Glomerular visceral epithelial cell (primary cell): Measurements from ENCODE around the gene TMEM169.
"Not testable (repeated sequence)": the region's sequence is repeated elsewhere in the genome, so short reads cannot be mapped to it uniquely, and the experiment has no call there.

Experiments used
- DNase-seq: peaks from one replicate; pipeline ENCODE4 v3.0.0-alpha.2; 2016; ENCODE audit errors: extremely low spot score

The TMEM169 gene

GRCh38 chr2:216131175-216131926, 49.6 kb downstream of the TMEM169 start:
- no peak for DNase-seq

GRCh38 chr2:216132585-216132984, 50.9 kb downstream of the TMEM169 start:
- DNase-seq, result no peak

DNA sequence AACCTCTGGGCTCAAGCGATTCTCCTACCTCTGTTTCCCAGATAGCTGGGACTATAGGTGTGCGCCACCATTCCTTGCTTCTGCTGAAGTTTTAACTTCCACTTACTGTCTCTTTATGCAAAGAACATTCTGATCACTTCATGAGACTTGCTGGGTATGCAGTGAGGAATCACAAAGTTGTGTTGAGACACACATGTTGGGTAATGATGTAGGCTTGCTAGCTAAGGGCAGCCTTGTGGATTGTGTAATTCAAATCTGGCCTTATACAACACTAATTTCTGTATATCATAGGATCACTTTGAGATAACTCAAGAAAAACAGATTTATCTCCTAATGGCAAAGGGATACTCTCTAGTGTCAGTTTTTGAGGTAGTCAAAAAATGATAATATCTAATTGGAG, 51.7 kb downstream of the TMEM169 start:
- DNase-seq, result no peak

GRCh38 chr2:216134958-216135541, 53.3 kb downstream of the TMEM169 start:
- DNase-seq, result no peak

- peak; percentile 20 for DNase-seq
Observed at GRCh38 chr2:216139884-216140283, 58.2 kb downstream of the TMEM169 start.

DNA sequence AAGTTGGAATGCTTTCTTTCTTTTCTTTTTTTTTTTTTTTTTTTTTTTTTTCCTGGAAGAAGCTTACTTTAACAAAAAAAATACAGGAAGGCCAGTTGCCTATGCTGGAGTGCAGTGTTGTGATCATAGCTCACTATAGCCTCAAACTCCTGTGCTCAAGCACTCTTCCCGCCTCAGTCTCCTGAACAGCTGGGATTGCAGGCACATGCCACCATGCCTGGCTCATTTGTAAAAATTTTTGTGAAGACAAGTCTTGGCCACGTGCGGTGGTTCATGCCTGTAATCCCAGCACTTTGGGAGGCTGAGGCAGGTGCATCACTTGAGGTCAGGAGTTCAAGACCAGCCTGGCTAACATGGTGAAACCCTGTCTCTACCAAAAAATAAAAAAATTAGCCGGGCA, 59.8 kb downstream of the TMEM169 start:
- not testable (repeated sequence) for DNase-seq

DNA sequence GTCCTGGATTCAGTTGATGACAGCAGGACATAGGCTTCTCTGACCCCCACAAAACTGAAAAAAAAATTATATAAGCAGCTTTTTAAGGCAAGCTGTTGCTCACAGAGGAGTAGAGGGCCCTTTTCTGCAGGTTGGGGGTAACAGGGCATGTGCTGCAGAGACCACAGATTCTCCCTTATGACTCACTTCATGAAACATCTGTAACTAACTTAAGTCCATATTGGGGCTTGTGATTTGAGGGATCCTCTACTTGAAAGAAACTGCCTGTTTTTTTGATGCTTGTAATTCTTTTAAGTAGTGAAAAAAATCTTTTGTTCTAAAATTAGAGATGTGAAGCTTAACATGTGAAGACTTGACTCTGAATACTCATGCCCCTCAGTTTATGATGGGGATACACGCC, 60.8 kb downstream of the TMEM169 start:
- DNase-seq, result peak; percentile 54

DNA sequence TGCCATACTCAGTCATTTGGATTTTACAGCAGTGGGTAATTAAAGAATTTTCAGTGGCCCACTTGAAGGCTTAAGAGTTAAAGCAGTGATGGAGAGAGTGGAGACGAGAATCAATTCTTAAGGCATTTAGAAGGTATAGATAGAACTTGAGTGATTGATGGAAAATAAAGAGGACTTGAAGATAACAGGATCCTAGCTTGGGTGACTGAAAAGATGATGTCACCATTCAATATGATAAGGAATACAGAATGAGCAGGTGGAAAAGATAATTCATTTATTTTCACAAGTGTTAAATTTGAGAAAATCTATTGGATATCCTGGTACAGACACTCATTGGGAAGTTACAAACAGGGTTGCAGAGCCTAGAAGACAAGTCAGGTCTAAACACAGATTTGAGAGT, 62.7 kb downstream of the TMEM169 start:
- DNase-seq, result no peak

DNA sequence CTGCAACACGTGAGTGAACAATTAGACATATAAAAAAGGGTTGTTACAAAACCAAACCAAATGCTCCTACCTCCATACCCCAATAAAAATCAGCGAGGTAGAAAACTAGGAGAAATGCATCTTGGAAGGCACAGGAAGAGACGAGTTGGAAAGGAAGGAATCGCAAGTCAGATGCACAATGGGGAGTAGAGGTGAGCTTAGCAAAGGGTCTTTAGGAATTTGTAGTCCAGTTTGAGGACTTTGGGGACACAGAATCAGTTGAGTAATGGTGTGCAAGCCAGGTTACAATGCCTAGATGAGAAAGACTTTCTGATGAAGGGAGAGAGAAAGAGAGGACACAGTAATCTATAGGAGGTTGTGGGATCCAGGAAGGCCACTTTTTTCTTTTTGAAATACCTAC, 63.1 kb downstream of the TMEM169 start:
- DNase-seq, result no peak

DNA sequence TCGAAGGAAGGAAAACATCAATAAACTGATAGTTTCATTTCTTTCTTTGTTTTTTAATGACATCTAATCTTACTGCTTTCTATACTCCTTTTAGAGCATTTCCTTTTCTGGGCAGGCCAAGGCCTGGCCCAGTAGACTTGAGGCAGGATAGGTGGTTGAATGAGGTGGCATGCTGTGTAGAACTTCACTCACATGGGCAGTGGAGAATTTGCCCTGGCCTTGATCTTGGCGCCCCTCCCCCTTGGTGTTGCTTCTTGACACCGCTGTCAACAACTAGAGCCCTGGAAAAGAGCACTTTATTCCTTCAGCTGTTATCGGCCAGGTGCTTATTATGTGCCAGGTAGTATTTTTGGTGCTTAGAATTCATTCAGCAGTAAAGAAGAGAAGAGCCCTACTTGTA, 64.9 kb downstream of the TMEM169 start:
- no peak for DNase-seq

- no peak for DNase-seq
Observed at GRCh38 chr2:216147172-216148131, 65.7 kb downstream of the TMEM169 start.

DNA sequence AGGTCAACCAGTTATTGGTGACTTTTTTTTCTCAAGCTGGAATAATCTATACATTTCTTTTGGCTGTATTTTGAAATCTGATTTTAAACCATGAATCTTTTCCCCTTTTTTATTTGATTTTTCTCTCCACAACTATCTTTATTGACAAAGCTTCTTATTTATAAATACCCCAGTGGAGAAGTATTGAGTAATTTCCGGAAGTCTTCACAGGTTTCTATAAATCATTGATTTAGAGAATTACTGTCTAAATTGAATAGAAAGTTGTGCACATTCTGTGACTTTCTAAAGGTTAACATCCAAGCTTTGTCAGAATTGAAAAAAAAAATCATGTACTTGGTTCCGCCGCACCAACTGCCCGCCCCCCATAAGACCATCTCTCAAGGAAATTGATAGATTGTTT, 67.3 kb downstream of the TMEM169 start:
- no peak for DNase-seq

DNA sequence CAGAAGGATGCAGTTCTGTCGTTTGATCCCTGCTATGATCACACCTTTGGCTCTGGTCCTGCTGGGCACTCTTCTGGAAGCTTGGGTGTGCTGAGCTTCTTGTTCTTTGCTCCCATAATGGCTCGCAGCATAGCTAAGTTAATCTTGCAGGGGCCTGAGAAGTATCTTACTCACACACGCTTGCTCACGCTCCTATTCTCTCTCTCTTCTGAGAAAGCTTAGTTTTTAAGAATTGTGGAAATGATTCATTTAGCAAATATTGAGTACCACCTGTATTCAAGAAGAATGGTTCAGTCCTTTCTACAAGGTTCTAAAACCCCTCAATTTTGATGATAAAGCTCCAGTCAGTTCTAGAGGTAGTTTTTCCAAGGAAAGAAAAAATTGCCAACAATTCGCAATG, 68.0 kb downstream of the TMEM169 start:
- DNase-seq, result peak; percentile 22

- peak; percentile 70 for DNase-seq
Observed at GRCh38 chr2:216151313-216152025, 69.8 kb downstream of the TMEM169 start.
